DND-41 (cell line): ENCODE data around the gene CACNA1I.

Source experiments
- EZH2 ChIP-seq: IDR thresholded peaks from 3 replicates; pipeline ENCODE4 v1.6.1; 2012; ENCODE audit warnings: borderline replicate concordance, low read depth, mild to moderate bottlenecking, moderate library complexity, low read length, inconsistent platforms; ENCODE audit not compliant: severe bottlenecking
- TF ChIP-seq, protein P1 (sequence below): IDR thresholded peaks from 2 replicates; pipeline ENCODE4 v1.5.1; 2012; ENCODE audit warnings: borderline replicate concordance, low read length, moderate library complexity, mild to moderate bottlenecking; ENCODE audit not compliant: poor library complexity, severe bottlenecking; ENCODE audit errors: extremely low read depth

DNA sequence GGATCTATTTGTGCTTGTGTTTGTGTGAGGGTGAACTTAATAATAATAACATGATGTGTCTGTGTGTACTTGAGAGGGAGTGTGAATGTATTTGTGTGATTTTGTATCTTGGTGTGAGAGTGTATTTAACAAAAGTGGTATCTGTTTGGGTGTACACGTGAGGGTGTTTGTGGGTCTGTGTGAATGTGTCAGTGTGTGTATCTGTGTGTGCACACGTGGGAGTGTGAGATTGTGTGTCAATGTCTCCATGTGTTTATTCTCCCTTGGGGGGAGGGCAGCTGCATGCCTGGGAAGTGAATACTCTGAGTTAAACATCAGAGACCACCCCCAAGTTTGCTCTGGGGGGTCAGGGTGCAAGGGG, 23.0 kb upstream of the CACNA1I start:
- TF ChIP-seq, protein P1, sequence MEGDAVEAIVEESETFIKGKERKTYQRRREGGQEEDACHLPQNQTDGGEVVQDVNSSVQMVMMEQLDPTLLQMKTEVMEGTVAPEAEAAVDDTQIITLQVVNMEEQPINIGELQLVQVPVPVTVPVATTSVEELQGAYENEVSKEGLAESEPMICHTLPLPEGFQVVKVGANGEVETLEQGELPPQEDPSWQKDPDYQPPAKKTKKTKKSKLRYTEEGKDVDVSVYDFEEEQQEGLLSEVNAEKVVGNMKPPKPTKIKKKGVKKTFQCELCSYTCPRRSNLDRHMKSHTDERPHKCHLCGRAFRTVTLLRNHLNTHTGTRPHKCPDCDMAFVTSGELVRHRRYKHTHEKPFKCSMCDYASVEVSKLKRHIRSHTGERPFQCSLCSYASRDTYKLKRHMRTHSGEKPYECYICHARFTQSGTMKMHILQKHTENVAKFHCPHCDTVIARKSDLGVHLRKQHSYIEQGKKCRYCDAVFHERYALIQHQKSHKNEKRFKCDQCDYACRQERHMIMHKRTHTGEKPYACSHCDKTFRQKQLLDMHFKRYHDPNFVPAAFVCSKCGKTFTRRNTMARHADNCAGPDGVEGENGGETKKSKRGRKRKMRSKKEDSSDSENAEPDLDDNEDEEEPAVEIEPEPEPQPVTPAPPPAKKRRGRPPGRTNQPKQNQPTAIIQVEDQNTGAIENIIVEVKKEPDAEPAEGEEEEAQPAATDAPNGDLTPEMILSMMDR, result no peak
- TF ChIP-seq EZH2, result no peak
